ENCODE data around the gene MAST4.

Gene MAST4

DNA sequence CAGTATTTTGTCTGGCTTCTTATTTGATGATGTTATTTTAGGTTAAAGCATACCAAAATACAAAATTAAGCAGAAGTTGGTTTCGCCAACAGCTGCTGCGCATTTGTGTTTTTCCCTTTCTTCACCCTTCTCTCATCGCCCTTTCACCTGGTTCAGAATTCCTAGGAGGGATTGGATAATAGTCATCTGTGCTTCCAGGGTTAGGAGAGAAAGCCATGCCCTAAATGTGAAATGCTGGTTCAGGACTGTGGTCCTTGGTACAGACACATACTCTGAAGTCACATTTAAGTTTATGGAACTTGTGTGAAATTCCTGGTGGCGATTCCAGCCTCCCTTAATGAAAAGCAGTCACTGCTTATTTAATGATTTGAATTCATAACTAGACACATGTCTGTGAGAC lies 7.7 kb downstream of the MAST4 start:
- DNase-seq (ENCODE audit: low read depth): no peak

DNA sequence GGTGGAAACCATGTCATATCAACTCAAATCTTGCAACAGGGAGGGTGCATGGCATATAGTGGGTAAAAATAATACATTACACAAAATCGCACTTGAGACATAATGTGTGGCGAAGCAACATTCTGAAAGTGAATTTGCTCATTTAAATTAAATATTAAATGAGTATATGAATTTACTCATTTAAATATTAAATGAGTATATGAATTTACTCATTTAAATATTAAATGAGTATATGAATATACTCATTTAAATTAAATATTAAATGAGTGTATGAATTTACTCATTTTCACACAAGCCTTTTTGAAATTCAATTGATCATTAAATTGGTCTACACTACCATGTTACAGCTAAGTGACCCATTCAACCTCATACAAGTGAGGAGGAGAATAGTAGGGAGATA lies 10.5 kb downstream of the MAST4 start:
- no peak for DNase-seq (ENCODE audit: low read depth)

DNA sequence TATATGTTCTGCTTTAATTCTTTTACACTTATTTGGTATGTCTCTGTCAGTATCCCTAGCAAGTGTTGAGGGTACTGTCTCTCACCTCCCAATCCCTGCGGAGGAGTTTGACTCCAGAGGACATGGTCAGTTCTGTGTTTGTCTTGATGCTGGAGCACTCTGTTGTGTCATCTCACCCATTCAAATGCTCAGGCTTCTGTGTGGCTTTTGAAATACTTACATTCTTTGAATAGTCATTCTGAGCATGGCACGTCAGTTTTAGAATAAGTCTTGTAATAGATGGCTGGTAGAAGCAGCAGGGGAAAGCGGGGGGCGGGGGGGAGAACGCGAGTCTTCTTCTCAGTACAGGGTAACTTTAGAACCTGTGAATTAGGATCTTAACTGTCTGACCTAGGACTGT lies 12.3 kb downstream of the MAST4 start:
- no peak for DNase-seq (ENCODE audit: low read depth)

GRCh38 chr5:66609615-66610014 lies 13.4 kb downstream of the MAST4 start:
- DNase-seq (ENCODE audit: low read depth): no peak

- no peak for DNase-seq (ENCODE audit: low read depth)
These were observed 16.0 kb downstream of the MAST4 start for GRCh38 chr5:66612226-66612625.

- DNase-seq (ENCODE audit: low read depth): no peak
These were observed 18.9 kb downstream of the MAST4 start for GRCh38 chr5:66615136-66615535.

GRCh38 chr5:66615894-66616293 lies 19.7 kb downstream of the MAST4 start:
- DNase-seq (ENCODE audit: low read depth): no peak

DNA sequence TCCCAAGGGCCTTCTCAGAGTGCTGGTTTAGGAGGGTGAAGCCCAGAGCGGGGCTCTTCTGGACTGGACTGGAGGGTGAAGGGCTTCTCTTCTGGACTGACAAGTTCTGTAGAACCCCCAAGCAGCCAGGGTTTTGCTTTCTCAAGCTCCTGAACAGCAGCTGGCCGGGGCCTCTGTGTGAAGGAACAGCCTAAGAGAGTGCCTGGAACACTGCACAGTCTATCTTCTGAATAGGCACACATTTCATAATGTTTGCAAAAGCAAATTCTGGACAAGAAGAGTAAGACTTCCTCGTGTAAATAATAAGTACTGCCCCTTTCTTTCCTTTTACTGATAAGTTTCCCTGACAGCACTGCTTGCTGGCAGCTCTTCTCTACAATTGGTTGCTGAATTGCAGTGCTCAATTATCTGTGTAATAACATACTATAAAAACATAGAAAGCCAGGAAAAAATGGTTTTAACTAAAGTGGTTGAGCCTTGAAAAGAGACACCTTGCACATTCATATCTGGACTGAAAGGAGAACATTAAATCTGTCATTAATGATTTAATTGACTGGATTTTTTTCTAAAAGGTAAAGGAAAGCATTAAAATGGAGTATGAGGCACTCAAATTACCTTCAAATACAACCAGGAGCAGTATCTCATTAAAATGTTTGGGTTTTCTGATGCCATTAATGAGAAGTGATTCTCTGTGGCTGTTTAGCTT lies 20.5 kb downstream of the MAST4 start:
- no peak for DNase-seq (ENCODE audit: low read depth)

- DNase-seq (ENCODE audit: low read depth): no peak
These were observed 21.2 kb downstream of the MAST4 start for GRCh38 chr5:66617226-66617861.

DNA sequence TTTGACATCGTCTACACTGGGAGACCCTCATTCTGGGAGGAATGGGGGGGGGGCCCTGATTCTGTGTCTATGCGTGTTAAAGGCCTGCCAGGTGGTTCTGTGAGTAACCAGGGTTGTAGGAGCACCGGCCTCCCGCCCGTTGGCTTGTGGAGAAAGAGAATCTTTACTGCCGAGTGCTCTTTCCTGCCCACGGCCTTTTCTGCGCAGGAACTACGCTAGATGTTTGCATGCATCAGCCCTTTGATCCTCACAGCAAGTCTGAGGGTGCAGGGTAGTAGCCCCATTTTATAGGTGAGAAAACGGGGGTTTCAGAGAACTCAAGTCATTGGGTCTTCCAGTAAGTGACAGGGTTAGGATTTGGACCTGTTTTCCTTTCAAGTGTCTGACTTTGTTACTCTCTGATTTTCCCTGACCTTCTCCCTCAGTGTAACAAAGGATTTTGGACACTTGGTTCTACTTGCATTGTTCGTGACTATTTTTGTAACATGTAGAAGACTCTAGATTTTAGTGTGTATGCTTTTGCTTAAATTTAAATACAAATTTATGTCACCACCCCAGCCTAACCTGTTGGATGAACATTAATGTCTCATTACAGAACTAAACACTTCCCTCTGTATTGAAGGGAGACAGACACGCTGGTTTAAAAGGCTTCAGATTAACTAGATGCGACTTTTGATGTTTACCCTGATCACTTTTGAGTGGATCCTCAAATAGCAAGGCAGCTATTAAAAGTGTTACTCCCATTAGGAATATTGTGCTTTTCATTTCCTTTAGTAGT lies 22.0 kb downstream of the MAST4 start:
- DNase-seq (ENCODE audit: low read depth): no peak

- no peak for DNase-seq (ENCODE audit: low read depth)
These were observed 24.5 kb downstream of the MAST4 start for GRCh38 chr5:66620711-66621110.

DNA sequence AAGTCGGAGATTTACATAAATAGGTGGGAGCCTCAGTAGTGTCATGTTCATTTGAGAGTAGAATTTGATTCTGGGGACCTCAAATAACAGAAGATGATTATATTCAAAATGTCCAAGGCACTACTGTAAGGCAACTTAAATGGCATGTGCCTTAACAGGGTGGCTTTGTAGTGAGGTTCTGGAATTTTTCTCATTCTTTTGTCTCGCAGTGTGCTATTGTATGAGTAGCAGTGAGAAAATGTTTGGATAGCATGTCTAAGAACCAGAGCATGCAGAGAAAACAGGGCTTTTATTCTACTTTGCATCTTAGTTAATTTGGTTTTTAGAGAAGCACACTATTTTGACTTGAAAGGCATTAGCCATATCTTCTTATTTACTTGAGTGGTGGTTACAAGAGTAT lies 25.0 kb downstream of the MAST4 start:
- DNase-seq (ENCODE audit: low read depth): no peak

DNA sequence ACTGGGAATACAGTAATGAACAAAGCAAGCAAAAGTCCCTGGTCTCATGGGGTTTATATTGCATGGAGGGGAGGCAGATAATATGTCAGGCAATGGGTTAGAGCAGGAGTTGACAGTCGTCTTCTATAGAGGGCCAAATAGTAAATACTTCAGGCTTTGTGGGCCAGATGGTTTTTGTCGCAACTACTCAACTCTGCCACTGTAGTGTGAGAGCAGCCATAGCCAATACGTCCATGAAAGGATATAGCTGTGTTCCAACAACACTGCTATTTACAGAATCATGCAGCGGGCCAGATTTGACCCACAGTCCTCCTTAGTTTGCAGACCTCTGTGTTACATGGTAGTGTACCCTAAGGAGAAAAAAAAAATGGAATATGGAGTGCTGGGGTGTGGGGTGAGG lies 25.5 kb downstream of the MAST4 start:
- DNase-seq (ENCODE audit: low read depth): no peak

DNA sequence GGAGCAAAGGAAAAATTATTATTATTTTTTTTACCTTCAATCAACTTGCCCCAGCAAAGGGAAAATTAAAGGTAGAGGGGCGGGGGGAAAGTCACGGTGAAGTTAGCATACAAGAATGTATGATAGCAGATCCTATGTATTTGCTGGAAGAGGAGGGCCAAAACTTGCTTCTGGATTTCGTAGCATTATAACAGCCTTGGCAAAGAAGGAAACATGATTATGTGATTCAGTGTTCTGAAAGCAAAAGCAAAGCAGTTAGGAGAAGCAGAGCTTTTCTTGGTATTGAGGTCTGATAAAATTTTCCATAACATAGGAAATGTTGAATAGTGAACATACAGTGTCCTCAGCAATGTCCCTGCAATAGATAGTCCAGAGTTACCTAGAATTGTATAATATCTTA lies 32.4 kb downstream of the MAST4 start:
- no peak for DNase-seq (ENCODE audit: low read depth)

- DNase-seq (ENCODE audit: low read depth): no peak
These were observed 33.3 kb downstream of the MAST4 start for GRCh38 chr5:66629446-66629845.

DNA sequence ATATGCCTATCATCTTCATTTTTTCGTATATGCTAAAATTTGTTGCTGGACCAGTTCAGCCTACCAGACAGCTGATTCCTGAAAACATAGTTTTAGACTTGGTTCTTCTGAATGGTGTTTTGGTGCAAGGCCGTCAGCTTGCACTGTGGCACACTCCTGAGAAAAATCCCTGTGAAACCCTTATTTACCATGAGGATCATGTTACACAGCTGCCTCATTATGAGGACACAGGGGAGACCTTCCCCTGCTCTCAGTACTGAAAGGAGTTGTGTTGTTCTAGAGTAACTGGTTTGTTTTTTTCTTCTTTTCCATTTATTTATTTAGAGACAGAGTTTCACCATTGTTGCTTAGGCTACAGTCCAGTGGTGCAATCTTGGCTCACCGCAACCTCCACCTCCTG lies 37.6 kb downstream of the MAST4 start:
- no peak for DNase-seq (ENCODE audit: low read depth)

GRCh38 chr5:66634601-66635000 lies 38.4 kb downstream of the MAST4 start:
- DNase-seq (ENCODE audit: low read depth): no peak

DNA sequence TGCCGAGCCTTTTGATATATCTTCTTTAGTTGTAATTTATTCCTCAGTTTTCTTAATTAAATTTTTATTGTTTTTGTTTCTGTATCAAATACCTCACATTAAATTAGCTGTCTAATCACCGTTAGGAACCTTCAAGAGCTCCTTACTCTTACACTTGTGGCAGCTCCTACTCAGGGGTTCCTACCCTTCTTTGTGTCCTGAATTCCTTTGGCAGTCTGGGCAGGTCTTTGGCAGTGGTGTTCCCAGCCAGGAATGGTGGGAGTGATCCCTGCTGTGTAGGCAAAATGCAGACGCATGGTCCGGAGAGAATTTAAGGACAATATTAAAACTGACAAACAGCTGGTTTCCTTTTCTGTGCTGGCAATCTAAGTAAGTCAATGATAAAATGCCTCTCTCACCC lies 41.8 kb downstream of the MAST4 start:
- no peak for DNase-seq (ENCODE audit: low read depth)

DNA sequence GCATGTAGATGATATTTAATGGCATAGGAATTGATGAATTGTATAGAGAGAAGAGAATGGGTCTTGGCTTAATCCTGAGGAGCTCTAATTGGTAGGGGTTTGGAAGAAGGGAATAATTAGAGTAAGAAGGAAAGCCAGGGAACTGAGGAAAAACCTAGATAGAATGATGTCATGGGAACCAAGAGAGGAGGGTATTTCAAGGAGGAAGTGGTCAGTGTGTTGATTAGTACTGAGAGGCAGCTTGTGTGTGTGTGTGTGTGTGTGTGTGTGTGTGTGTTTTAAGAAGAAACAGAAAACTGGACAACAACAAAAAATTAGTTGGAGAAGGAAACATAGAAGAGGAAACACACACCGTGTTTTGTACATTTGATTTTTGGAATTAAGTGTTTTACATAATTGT lies 42.8 kb downstream of the MAST4 start:
- DNase-seq (ENCODE audit: low read depth): no peak

- no peak for DNase-seq (ENCODE audit: low read depth)
These were observed 46.3 kb downstream of the MAST4 start for GRCh38 chr5:66642538-66642937.

- no peak for DNase-seq (ENCODE audit: low read depth)
These were observed 47.2 kb downstream of the MAST4 start for GRCh38 chr5:66643387-66643786.

DNA sequence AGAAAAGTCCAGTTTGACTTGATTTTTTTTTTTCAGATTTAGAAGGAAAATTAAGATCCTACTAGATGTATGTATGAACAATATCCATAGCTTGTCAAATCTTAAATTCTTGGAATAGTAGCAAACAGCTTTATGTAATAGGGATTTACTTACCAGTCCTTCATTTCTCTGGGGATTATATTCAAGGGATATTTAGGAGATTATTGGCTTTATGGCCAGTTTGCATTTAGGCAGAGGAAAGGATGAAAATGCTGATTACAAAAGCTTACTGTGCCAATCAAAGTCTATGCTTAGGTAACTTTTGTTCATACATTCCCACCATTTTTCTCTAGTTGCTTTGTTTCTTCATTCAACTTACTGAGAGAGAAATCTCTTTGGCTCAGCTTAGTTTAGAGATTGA lies 47.9 kb downstream of the MAST4 start:
- no peak for DNase-seq (ENCODE audit: low read depth)

GRCh38 chr5:66645039-66645438 lies 48.8 kb downstream of the MAST4 start:
- DNase-seq (ENCODE audit: low read depth): no peak
